H1 (cell line): ENCODE measurements around the gene SMIM1. TPM values are rescaled to one million over a fixed set of nuclear protein-coding genes. Genes with fewer than 3 reads are reported as not detected.

Source experiments
- CTCF ChIA-PET: fragments of 300-600 bp; sonication (Branson Sonifier 250); formaldehyde crosslinking; loops from one replicate; lab custom pipeline; 2021; ENCODE audit not compliant: partially characterized antibody; lab: Charles Lee
- POLR2A ChIA-PET: fragments of 300-600 bp; sonication (Branson Sonifier 250); formaldehyde crosslinking; loops from one replicate; lab custom pipeline; 2021; ENCODE audit warnings: inconsistent platforms; ENCODE audit not compliant: partially characterized antibody; lab: Charles Lee
- DNase-seq, 2 experiments: peaks; one replicate each; pipeline versions ENCODE4 v3.0.0 to v3.0.0-alpha.2; 2010 to 2022; ENCODE audit warnings: low spot score in 2 of 2, low read depth in 1 of 2, mixed read lengths in 1 of 2
- FAIRE-seq: peaks from 2 replicates; lab custom pipeline; 2011; peaks lifted over from hg19 to GRCh38; lab: Jason Lieb, UNC
- H2AFZ ChIP-seq: 2 replicates; pipeline ENCODE4 v1.8.1; 2012; ENCODE audit warnings: low read length, inconsistent platforms
- H2AK5ac ChIP-seq: 2 replicates; pipeline ENCODE4 v1.6.1; 2013; ENCODE audit warnings: low read depth, low read length
- H2BK120ac ChIP-seq: replicated peaks from 2 replicates; pipeline ENCODE3; 2013; ENCODE audit warnings: low read depth, low read length, inconsistent platforms
- H2BK12ac ChIP-seq: 2 replicates; pipeline ENCODE4 v1.6.1; 2013; ENCODE audit warnings: low read depth, low read length
- H2BK15ac ChIP-seq: 2 replicates; pipeline ENCODE4 v1.6.1; 2013; ENCODE audit warnings: low read length
- H2BK20ac ChIP-seq: 2 replicates; pipeline ENCODE4 v1.6.1; 2013; ENCODE audit warnings: low read length
- H2BK5ac ChIP-seq: 2 replicates; pipeline ENCODE4 v1.6.1; 2013; ENCODE audit warnings: low read depth, low read length
- H3K14ac ChIP-seq: 2 replicates; pipeline ENCODE4 v1.6.1; 2013; ENCODE audit warnings: inconsistent platforms; ENCODE audit not compliant: insufficient read length
- H3K18ac ChIP-seq: 2 replicates; pipeline ENCODE4 v1.6.1; 2013; ENCODE audit warnings: low read length; ENCODE audit errors: extremely low read depth
- H3K23ac ChIP-seq: 2 replicates; pipeline ENCODE4 v1.6.1; 2013; ENCODE audit warnings: inconsistent platforms; ENCODE audit not compliant: insufficient read length
- H3K23me2 ChIP-seq: 2 replicates; pipeline ENCODE4 v1.6.1; 2013; ENCODE audit warnings: low read depth, low read length
- H3K27ac ChIP-seq: 2 replicates; pipeline ENCODE4 v1.6.1; 2011; ENCODE audit warnings: low read depth, low read length, inconsistent platforms
- H3K27me3 ChIP-seq, 4 experiments: replicated peaks in 1 of 4; 1 replicate in 1 of 4; 2 replicates in 3 of 4; pipeline versions ENCODE4 v1.6.1 to v1.8.1; 2011 to 2013; ENCODE audit warnings: low read length in 3 of 4, mild to moderate bottlenecking in 3 of 4, inconsistent platforms in 2 of 4, mixed read lengths in 2 of 4, moderate library complexity in 1 of 4; ENCODE audit not compliant: control insufficient read depth in 3 of 4, insufficient read depth in 3 of 4; ENCODE audit errors: extremely low read depth in 1 of 4
- H3K36me3 ChIP-seq, 4 experiments: 2 replicates each; pipeline versions ENCODE4 v1.6.1 to v1.8.1; 2011 to 2013; ENCODE audit warnings: mild to moderate bottlenecking in 4 of 4, low read length in 3 of 4, moderate library complexity in 2 of 4, control low read depth in 1 of 4, inconsistent platforms in 1 of 4; ENCODE audit not compliant: insufficient read depth in 4 of 4, control insufficient read depth in 2 of 4
- H3K4ac ChIP-seq: replicated peaks from 2 replicates; pipeline ENCODE3; 2013; ENCODE audit warnings: low read length, low read depth, mixed read lengths, inconsistent platforms; ENCODE audit not compliant: insufficient read length
- H3K4me1 ChIP-seq, 4 experiments: replicated peaks in 1 of 4; 1 replicate in 1 of 4; 2 replicates in 3 of 4; pipeline versions ENCODE4 v1.6.1 to v1.8.1; 2011 to 2013; ENCODE audit warnings: low read length in 3 of 4, inconsistent platforms in 2 of 4, mixed read lengths in 1 of 4; ENCODE audit not compliant: insufficient read depth in 4 of 4, control insufficient read depth in 3 of 4
- H3K4me2 ChIP-seq, 2 experiments: 2 replicates each; pipeline versions ENCODE4 v1.6.1 to v1.8.1; 2011 to 2013; ENCODE audit warnings: low read depth in 2 of 2, low read length in 2 of 2, control low read depth in 1 of 2, inconsistent platforms in 1 of 2, mild to moderate bottlenecking in 1 of 2; ENCODE audit not compliant: insufficient read depth in 1 of 2
- H3K4me3 ChIP-seq, 4 experiments: fragments of 200-600, 300-600 bp in 1 of 4; sonication (generic), shearing (Covaris generic), sonication (Bioruptor Twin) in 1 of 4; 2 replicates each; pipeline versions ENCODE4 v1.5.1 to v1.8.1; 2011 to 2016; ENCODE audit warnings: low read length in 4 of 4, low read depth in 3 of 4, control low read depth in 2 of 4, inconsistent platforms in 2 of 4, mild to moderate bottlenecking in 2 of 4, mixed read lengths in 1 of 4, moderate library complexity in 1 of 4; ENCODE audit not compliant: insufficient read depth in 2 of 4; ENCODE audit errors: extremely low read depth in 1 of 4
- H3K56ac ChIP-seq: replicated peaks from 2 replicates; pipeline ENCODE3; 2013; ENCODE audit warnings: low read depth, mild to moderate bottlenecking, mixed read lengths, low read length, inconsistent platforms; ENCODE audit not compliant: insufficient read length
- H3K79me1 ChIP-seq: 2 replicates; pipeline ENCODE4 v1.6.1; 2013; ENCODE audit warnings: low read depth, low read length, control low read depth
- H3K79me2 ChIP-seq, 2 experiments: 2 replicates each; pipeline versions ENCODE4 v1.6.1 to v1.8.1; 2012 to 2013; ENCODE audit warnings: low read length in 2 of 2, mild to moderate bottlenecking in 2 of 2, inconsistent platforms in 1 of 2; ENCODE audit not compliant: insufficient read depth in 2 of 2, control insufficient read depth in 1 of 2
- H3K9ac ChIP-seq, 4 experiments: replicated peaks in 1 of 4; 1 replicate in 1 of 4; 2 replicates in 3 of 4; pipeline versions ENCODE4 v1.6.1 to v1.8.1; 2011 to 2013; ENCODE audit warnings: low read depth in 3 of 4, low read length in 3 of 4, control low read depth in 2 of 4, mild to moderate bottlenecking in 2 of 4, moderate library complexity in 2 of 4, inconsistent platforms in 1 of 4; ENCODE audit errors: extremely low read depth in 1 of 4
- H3K9me3 ChIP-seq, 2 experiments: 2 replicates each; pipeline versions ENCODE4 v1.6.1 to v1.8.1; 2012 to 2013; ENCODE audit warnings: mild to moderate bottlenecking in 2 of 2, moderate library complexity in 2 of 2, control low read depth in 1 of 2, inconsistent platforms in 1 of 2, low read depth in 1 of 2, low read length in 1 of 2, mixed read lengths in 1 of 2; ENCODE audit not compliant: insufficient read depth in 2 of 2
- H4K20me1 ChIP-seq, 2 experiments: replicated peaks in 1 of 2; 2 replicates each; pipeline versions ENCODE3 to v1.8.1; 2011 to 2013; ENCODE audit warnings: inconsistent platforms in 2 of 2, low read length in 2 of 2, mild to moderate bottlenecking in 1 of 2; ENCODE audit not compliant: insufficient read depth in 2 of 2, control insufficient read depth in 1 of 2
- H4K5ac ChIP-seq: 2 replicates; pipeline ENCODE4 v1.6.1; 2013; ENCODE audit warnings: low read length, low read depth, mixed read lengths, inconsistent platforms; ENCODE audit not compliant: insufficient read length
- H4K8ac ChIP-seq: 2 replicates; pipeline ENCODE4 v1.8.0; 2013; ENCODE audit warnings: mild to moderate bottlenecking, moderate library complexity, low read length, inconsistent platforms; ENCODE audit not compliant: insufficient read depth; ENCODE audit errors: extremely low read depth
- H4K91ac ChIP-seq: replicated peaks from 2 replicates; pipeline ENCODE3; 2013; ENCODE audit warnings: low read length, mixed read lengths, inconsistent platforms; ENCODE audit not compliant: insufficient read length
- ATF2 ChIP-seq: IDR thresholded peaks from 2 replicates; pipeline ENCODE4 v1.6.1; 2012; ENCODE audit warnings: low read length, inconsistent platforms
- CEBPB ChIP-seq: IDR thresholded peaks from 2 replicates; pipeline ENCODE4 v1.6.1; 2012; ENCODE audit warnings: low read depth, low read length
- CHD1 ChIP-seq: IDR thresholded peaks from 2 replicates; pipeline ENCODE4 v1.6.1; 2012; ENCODE audit warnings: low read depth, low read length, improper control_type of control experiment
- HDAC2 ChIP-seq, 2 experiments: fragments of 300-600 bp in 1 of 2; sonication (generic) in 1 of 2; IDR thresholded peaks; 2 replicates each; pipeline ENCODE4 v1.6.1; 2011 to 2012; ENCODE audit warnings: low read depth in 2 of 2, low read length in 2 of 2, mild to moderate bottlenecking in 2 of 2, moderate library complexity in 2 of 2, borderline replicate concordance in 1 of 2, inconsistent platforms in 1 of 2
- TAF1 ChIP-seq: IDR thresholded peaks from 2 replicates; pipeline ENCODE4 v1.6.1; 2011; ENCODE audit warnings: mild to moderate bottlenecking, low read depth, low read length
- TEAD4 ChIP-seq: IDR thresholded peaks from 2 replicates; pipeline ENCODE4 v1.6.1; 2012; ENCODE audit warnings: low read depth, low read length, inconsistent platforms, mixed read lengths
- WGBS, 2 experiments: shearing (Covaris generic) in 1 of 2; methylation state at CpG; one replicate each; pipeline versions ENCODE4 v1.1.6 to v1.1.7; 2013 to 2015; ENCODE audit warnings: low lambda C conversion rate in 2 of 2, mixed read lengths in 2 of 2, inconsistent platforms in 1 of 2, low coverage in 1 of 2, missing lambda C conversion rate in 1 of 2; ENCODE audit not compliant: insufficient replicate concordance in 2 of 2, insufficient coverage in 1 of 2, insufficient read length in 1 of 2; ENCODE audit errors: extremely low coverage in 1 of 2, missing lambda C conversion rate in 1 of 2; 5-methylcytosine and 5-hydroxymethylcytosine counted together
- polyA plus RNA-seq, 7 experiments: library from polyadenylated mRNA; depleted of rRNA in 3 of 7; stranded (reverse) in 5 of 7; unstranded in 2 of 7; fragments of >200 nt in 5 of 7; fragments of 200-250 nt in 2 of 7; gene quantifications; 1 replicate in 5 of 7; 2 replicates in 1 of 7; 4 replicates in 1 of 7; pipeline versions ENCODE4 v1.2.1 to v1.2.3, GENCODE V29; 2011 to 2013; ENCODE audit warnings: missing spikeins in 2 of 7, mixed read lengths in 2 of 7
- total RNA-seq: library from RNA; stranded (reverse); fragmentation: NEBNext Ultra II Directional; extraction: Animal tissue kit (Norgen Biotek cat#: 25700); gene quantifications from 2 replicates; pipeline ENCODE4 v1.2.1, GENCODE V29; 2021

The SMIM1 gene
- total and polyA plus RNA-seq, 2 of the 8 experiments (the other 6 are each of a cell fraction or from before 2014, with no cell fraction given), result 7.7 to 9.7 TPM

DNA sequence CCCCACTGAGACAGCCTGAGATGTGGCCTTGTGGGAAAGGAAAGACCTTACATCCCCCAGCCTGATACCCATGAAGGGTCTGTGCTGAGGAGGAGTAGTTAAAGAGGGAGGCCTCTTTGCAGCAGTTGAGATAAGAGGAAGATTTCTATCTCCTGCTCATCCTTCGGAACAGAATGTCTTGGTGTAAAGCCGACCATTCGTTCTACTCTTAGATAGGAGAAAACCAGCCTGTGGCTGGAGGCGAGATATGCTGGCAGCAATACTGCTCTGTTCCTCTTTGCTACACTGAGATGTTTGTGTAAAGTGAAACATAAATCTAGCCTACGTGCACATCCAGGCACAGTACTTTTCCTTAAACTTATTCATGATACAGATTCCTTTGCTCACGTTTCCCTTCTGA, 21.8 kb upstream of the SMIM1 start:
- no peak overlapping the region for H4K8ac ChIP-seq
- H3K79me2 ChIP-seq, result peaks cover 0 to 4% of the 10 kb centered on the region in 2 experiments; a peak in 1 of 4 replicates
- no peak overlapping the region for H2BK120ac ChIP-seq
- H3K27me3 ChIP-seq, result peaks cover 0 to 3% (median 0%) of the 10 kb centered on the region in 4 experiments; a peak in 5 of 7 replicates
- H3K36me3 ChIP-seq, result no peaks in the 10 kb centered on the region
- no peak for FAIRE-seq
- no peak for DNase-seq
- H3K9ac ChIP-seq, result no peak overlapping the region
- no peak overlapping the region for H3K4me3 ChIP-seq
- no peak overlapping the region for H2BK20ac ChIP-seq
- H4K5ac ChIP-seq, result no peak overlapping the region
- H3K23ac ChIP-seq, result no peak overlapping the region
- H3K4ac ChIP-seq, result no peak overlapping the region
- no peak overlapping the region for H2BK12ac ChIP-seq
- no peak overlapping the region for H3K18ac ChIP-seq
- 84% methylated on average over 6 of the region's 6 CpGs; no CpG with 5 or more reads in 1 of the 2 experiments for WGBS, 2 experiments
- POLR2A ChIA-PET, result no interaction called here
- no peak overlapping the region for H4K91ac ChIP-seq
- H2AK5ac ChIP-seq, result no peak overlapping the region
- H3K9me3 ChIP-seq, result no peaks in the 10 kb centered on the region; a peak in 1 of 4 replicates
- H3K4me1 ChIP-seq, result peaks cover 0 to 8% (median 6%) of the 10 kb centered on the region in 4 experiments; a peak in 5 of 7 replicates
- H2AFZ ChIP-seq, result no peak overlapping the region
- no peak overlapping the region for H3K56ac ChIP-seq
- no peak overlapping the region for H3K27ac ChIP-seq
- peaks cover 4% of the 10 kb centered on the region; the same call in 1 of the 2 replicates for H3K79me1 ChIP-seq
- no peak overlapping the region for H2BK5ac ChIP-seq
- H3K23me2 ChIP-seq, result peaks cover 10% of the 10 kb centered on the region
- no peak overlapping the region for H3K14ac ChIP-seq
- peaks cover 3 to 5% of the 10 kb centered on the region in 2 experiments for H4K20me1 ChIP-seq
- H3K4me2 ChIP-seq, result no peak overlapping the region
- CTCF ChIA-PET, result no interaction called here
- H2BK15ac ChIP-seq, result no peak overlapping the region
- TF ChIP-seq HDAC2 (IDR thresholded peaks at IDR 0.05; ENCODE audit: borderline replicate concordance in 1 of 2, low read depth in 2 of 2, low read length in 2 of 2) (no peak), CEBPB (no peak), TAF1 (no peak), CHD1 (no peak), TEAD4 (no peak), ATF2 (no peak)
